GM19023 (cell line): ENCODE measurements around the gene M1AP.
"Not testable (repeated sequence)": the region's sequence is repeated elsewhere in the genome, so short reads cannot be mapped to it uniquely, and the experiment has no call there.

Experiments used
- ATAC-seq: cut with Tn5 transposase; IDR thresholded peaks from one replicate; pipeline ENCODE4 v1.9.1; 2021; ENCODE audit warnings: mild to moderate bottlenecking, moderate library complexity; ENCODE audit not compliant: unreplicated experiment

The M1AP gene

DNA sequence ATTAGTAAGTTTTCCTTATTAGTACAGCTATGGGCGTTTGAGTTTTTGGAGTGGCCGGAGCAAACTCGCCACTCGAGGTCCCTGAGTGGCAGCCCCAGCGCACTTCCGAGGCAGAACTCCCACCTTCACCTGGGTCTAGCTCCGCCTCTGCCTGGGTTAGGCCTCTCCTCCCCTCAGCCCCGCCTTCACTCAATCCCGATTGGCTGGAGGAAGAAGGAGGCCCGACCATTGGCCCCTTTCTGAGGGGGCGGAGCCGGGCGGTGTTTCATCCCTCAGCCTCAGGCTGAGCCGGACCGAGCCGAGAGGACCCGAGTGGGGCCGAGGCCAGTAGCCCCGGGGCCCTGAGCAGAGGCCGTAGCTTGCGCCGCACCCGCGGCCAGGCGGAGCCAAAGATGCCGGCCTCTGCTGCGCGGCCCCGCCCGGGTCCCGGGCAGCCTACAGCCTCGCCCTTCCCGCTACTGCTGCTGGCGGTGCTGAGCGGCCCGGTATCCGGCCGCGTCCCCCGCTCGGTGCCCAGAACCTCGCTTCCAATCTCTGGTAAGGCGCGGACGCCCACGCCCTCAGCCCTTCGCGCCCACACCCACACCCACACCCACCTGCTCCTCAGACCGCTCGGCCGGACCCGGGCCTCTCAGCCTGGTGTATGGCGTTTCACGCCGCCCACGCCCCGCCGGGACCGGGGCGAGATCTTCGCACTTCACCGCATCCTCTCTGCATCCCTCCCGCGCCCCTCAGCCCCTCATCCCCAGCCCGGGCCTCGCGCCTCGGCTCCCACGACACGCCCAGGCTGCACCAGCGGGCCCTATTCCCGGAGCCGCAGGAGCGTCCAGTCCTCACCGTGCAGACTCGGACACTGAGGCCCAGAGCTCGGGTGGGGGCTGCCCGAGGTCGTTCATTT, 6.1 kb upstream of the M1AP start, which contains the start of gene SEMA4F:
Gene SEMA4F (plus strand): TSS at position 263 of the 898 bp plus-strand sequence. CDS start 130 bp downstream, at position 393.
- peak; percentile 99 for ATAC-seq

DNA sequence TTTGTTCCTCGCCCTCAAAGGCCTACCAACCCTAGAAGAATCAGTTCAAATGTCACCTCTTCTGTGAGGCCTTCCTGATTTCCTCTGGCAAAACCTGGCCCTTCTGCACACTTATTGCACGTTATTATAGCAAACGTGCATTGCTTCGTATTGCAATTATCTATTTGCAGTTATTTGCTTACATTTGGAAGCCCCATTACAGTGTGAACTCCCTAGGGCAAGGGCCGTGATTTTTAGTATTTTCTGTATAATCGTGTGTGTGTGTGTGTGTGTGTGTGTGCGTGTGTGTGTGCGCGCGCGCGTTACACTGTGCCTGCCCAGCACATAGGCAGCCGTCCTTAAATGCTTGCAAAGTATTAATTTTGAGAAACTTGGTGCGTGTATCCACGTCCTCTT, 5.5 kb upstream of the M1AP start:
- peak; percentile 20 for ATAC-seq

- no peak for ATAC-seq
Observed at GRCh38 chr2:74646834-74647482, 1.2 kb downstream of the M1AP start.

DNA sequence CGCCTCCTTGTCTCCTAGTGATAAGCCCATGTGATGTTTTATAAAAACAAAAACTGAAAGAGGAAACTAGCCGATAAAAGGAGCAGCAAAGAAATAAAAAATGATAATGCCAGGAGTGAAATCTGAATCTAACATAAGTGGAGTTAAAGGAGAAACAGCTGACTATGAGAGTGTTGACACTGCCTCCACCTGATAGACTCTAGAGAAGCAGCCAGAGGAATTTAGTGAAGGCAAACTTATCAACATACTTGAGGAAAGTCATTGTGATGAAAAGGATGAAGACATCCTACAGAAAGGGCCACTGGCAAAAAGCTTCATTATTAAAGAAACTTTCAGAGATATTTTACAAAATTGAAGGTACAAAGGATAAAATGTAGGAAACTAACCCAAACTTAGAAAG, 1.9 kb downstream of the M1AP start:
- no peak for ATAC-seq

- no peak for ATAC-seq
Observed at GRCh38 chr2:74645344-74645743, 2.8 kb downstream of the M1AP start.

GRCh38 chr2:74639550-74639949, 8.6 kb downstream of the M1AP start:
- ATAC-seq: no peak

- no peak for ATAC-seq
Observed at GRCh38 chr2:74632939-74633312, 15.2 kb downstream of the M1AP start.

GRCh38 chr2:74632209-74632938, 15.8 kb downstream of the M1AP start:
- no peak for ATAC-seq

DNA sequence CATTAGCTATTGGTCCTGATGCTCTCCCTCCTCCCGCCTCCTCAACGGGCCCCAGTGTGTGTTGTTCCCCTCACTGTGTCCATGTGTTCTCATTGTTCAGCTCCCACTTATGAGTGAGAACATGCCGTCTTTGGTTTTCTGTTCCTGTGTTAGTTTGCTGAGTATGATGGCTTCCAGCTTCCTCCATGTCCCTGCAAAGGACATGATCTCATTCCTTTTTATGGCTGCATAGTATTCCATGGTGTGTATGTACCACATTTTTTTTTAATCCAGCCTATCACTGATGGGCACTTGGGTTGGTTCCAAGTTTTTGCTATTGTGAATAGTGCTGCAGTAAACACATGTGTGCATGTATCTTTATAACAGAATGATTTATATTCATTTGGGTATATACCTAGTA, 17.7 kb downstream of the M1AP start:
- ATAC-seq: not testable (repeated sequence)

- ATAC-seq: no peak
Observed at GRCh38 chr2:74628538-74629105, 19.5 kb downstream of the M1AP start.

DNA sequence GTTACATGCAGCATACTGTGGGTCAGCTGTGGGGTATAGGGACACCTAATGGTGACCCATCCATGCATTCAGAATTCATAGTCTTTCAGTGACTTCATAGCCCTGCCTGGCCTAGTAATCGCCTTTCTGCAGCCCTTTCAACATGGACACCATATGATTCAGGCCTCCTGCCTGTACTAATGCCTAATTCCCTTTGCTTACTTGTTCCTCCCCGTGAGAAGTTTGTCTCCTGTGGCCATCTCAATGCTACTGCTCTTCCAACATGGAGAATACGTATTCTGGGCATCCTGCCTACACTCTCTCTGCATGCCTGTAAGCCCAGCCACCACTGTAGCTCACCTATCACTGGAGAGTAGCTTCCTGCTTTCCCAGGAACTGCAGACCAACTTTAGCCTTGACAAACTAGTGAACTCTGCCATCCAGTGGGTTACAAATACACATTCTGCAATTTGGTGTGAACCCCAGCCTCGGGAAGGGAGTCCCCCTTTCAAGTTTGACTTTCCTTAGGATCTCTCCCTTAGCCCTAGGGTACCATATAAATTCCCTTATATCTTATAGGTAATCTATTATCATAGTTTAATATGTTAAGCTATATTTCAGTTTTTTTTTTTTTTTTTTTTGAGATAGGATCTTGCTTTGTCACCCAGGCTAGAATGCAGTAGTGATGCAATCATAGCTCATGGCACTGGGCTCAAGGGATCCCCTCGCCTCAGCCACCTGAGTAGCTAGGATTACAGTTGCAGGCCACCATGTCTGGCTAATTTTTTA, 22.3 kb downstream of the M1AP start:
- ATAC-seq: no peak

DNA sequence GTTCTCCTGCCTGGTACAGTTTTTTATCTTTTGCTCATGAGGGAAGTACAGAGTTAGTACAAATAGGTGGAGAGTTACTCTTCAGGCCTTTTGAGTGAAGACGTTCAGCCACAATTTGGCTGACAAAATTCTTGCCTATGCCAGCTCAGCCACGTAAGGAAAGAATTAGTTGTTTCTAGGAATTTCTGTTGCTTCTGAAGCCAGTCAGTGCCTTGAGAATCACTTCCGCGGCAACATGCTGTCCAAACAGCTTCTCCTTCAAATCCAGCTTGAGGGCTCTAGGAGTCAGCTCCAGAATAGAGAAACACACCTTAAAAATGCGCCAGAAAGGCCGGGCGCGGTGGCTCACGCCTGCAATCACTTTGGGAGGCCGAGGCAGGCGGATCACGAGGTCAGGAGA, 27.5 kb downstream of the M1AP start:
- no peak for ATAC-seq

GRCh38 chr2:74619651-74620297, 28.4 kb downstream of the M1AP start:
- no peak for ATAC-seq

- peak; percentile 48 for ATAC-seq
Observed at GRCh38 chr2:74618410-74619083, 29.6 kb downstream of the M1AP start.

GRCh38 chr2:74617122-74617521, 31.0 kb downstream of the M1AP start:
- no peak for ATAC-seq

DNA sequence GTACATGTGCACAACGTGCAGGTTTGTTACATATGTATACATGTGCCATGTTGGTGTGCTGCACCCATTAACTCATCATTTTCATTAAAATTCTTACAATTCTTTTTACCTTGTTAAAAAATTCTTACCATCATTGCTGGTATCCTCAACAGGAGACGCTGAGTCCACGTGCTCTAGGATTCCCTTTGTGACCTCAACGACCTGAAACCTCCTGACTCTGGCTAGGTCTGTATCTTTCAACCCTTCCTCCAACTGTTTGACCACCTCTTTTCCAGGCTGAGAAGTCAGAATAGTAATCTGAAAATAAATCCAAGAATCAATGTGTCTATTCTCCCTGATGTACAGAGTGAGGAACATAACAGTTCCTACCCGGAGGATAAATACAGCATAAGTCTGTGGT, 41.2 kb downstream of the M1AP start:
- ATAC-seq: no peak

GRCh38 chr2:74603282-74604000, 44.7 kb downstream of the M1AP start:
- no peak for ATAC-seq

DNA sequence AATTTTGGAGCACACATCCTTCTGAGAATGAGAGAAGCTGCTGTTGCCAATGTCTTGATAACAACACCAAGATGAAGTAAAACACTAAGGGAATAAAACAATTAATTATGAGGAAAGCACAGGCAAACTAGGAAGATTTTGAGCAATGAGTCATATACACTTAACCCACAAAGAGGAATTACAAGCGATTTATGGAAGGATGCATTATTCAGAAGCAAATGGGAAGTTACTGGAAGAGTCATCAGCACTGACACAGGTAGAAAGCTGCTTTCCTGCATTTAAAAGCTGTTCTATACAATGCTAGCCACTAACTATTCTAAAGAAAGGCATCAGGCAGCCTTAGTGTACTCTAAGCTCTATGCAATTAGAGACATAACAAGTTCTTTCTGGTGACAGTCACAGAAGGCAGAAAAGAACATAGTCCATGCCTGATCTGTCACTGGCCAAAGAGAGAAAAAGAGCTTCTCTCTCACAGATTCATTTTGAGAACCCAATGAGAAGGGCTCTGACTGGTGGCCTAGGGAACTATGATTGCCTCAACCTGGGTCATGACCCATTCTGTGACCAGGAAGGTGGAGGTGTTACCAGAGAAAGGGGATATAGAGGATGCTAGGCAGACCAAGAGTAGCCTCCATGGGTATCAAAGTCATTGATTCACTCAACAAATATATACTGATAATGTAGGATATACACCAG, 45.4 kb downstream of the M1AP start:
- no peak for ATAC-seq
